Measurements from ENCODE around the gene PARD3B. TPM values are rescaled to one million over a fixed set of nuclear protein-coding genes. Genes with fewer than 3 reads are reported as not detected.

PARD3B gene
- total RNA-seq, 1 donor: 53.1 TPM

DNA sequence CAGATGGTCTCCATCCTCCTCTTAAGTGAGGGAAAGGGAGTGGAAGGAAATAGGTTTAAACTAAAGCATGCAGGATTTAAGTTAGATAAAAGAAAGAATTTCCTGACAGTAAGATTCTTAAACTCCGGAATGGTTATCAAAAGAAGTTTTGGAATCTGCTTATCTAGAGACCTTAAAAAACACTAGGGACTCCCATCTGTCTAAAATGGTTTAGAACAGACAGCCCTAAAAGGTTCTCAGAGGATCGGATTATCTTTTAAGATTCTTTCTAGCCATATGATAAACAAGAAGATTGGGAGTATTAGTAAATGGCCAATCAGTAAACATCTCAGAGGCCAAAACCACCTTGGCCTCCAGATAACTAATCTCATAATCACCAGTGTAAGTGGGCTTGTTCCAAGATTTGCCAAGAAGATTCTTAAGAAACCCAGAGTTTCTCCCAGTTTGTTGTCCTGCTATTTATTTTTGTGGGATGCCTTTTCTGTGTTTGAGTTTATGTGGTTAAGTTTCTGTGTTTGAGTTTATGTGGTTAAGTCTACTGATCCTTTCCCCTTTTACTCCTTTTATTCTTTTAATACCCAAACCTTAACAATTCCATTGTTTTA is 822.2 kb downstream of the PARD3B start:
- no peak overlapping the region for H3K4me3 ChIP-seq (ENCODE audit: low read depth, low read length)
- peak; percentile 97 for DNase-seq (ENCODE audit: low read depth)
- TF ChIP-seq, protein P1, sequence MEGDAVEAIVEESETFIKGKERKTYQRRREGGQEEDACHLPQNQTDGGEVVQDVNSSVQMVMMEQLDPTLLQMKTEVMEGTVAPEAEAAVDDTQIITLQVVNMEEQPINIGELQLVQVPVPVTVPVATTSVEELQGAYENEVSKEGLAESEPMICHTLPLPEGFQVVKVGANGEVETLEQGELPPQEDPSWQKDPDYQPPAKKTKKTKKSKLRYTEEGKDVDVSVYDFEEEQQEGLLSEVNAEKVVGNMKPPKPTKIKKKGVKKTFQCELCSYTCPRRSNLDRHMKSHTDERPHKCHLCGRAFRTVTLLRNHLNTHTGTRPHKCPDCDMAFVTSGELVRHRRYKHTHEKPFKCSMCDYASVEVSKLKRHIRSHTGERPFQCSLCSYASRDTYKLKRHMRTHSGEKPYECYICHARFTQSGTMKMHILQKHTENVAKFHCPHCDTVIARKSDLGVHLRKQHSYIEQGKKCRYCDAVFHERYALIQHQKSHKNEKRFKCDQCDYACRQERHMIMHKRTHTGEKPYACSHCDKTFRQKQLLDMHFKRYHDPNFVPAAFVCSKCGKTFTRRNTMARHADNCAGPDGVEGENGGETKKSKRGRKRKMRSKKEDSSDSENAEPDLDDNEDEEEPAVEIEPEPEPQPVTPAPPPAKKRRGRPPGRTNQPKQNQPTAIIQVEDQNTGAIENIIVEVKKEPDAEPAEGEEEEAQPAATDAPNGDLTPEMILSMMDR (IDR thresholded peaks at IDR 0.05; ENCODE audit: insufficient read depth, low read depth, low read length): no peak

DNA sequence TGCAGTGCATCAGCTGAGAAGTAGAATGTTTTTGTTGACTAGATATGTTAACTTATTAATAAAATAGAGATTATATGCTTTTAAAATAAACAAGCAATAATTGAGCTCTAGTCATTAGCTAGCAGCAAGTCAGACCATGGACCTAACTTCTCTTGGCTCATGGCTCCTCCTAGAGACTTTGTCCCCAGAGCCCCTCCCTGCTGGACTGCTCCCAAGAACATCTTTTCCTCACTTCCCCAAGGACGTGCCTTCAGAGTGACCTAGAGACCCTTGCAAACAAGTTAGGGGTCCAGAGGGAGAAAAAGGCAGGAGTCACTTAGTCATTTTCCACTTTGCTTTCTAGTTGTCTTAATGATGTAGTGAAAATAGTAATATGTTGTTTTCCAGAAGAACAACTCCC is 824.5 kb downstream of the PARD3B start:
- DNase-seq (ENCODE audit: low read depth): no peak
- H3K4me3 ChIP-seq (ENCODE audit: low read depth, low read length): no peak overlapping the region
- TF ChIP-seq, protein P1 (IDR thresholded peaks at IDR 0.05; ENCODE audit: insufficient read depth, low read depth, low read length): no peak

DNA sequence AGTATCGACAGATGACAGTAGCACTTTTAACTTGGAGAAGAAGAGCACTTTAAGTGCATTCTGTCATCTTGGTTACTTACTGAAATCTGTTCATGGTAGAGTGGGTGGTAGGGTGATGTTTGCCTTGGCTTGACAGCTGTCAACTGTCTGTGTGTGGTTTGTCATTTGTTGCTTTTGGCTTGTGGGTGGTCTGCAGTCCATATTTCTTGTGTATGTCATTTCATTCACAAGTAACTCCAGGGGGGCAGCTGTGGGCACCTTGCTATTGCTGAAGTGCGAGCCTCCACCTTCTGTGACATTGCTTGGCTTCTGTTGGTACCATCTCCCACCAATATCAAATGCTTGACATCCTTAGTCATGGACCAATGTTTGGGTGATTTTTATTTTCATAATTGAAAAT is 825.5 kb downstream of the PARD3B start:
- TF ChIP-seq, protein P1 (IDR thresholded peaks at IDR 0.05; ENCODE audit: insufficient read depth, low read depth, low read length): no peak
- no peak overlapping the region for H3K4me3 ChIP-seq (ENCODE audit: low read depth, low read length)

DNA sequence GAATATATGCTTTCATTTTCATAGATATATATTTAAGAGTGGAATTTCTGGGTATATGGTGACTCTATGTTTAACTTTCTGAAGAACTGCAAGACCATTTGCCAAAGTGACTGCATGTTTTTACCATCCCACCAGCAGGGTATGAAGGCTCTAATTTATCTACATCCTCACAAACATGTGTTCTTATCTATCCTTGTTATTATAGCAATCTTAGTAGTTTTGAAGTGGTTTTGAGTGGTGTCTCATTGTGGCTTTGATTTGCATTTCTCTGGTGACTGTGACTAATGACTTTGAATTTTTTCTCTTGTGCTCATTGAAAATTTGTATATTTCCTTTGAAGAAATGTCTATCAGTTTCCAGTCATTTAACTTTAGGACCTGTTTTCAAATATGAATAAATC is 826.9 kb downstream of the PARD3B start:
- TF ChIP-seq, protein P1 (IDR thresholded peaks at IDR 0.05; ENCODE audit: insufficient read depth, low read depth, low read length): no peak
- H3K4me3 ChIP-seq (ENCODE audit: low read depth, low read length): no peak overlapping the region
- peak; percentile 24 for DNase-seq (ENCODE audit: low read depth)

More for the DNA sequence above, 825.5 kb downstream of the PARD3B start:
- DNase-seq (ENCODE audit: low read depth): no peak

DNA sequence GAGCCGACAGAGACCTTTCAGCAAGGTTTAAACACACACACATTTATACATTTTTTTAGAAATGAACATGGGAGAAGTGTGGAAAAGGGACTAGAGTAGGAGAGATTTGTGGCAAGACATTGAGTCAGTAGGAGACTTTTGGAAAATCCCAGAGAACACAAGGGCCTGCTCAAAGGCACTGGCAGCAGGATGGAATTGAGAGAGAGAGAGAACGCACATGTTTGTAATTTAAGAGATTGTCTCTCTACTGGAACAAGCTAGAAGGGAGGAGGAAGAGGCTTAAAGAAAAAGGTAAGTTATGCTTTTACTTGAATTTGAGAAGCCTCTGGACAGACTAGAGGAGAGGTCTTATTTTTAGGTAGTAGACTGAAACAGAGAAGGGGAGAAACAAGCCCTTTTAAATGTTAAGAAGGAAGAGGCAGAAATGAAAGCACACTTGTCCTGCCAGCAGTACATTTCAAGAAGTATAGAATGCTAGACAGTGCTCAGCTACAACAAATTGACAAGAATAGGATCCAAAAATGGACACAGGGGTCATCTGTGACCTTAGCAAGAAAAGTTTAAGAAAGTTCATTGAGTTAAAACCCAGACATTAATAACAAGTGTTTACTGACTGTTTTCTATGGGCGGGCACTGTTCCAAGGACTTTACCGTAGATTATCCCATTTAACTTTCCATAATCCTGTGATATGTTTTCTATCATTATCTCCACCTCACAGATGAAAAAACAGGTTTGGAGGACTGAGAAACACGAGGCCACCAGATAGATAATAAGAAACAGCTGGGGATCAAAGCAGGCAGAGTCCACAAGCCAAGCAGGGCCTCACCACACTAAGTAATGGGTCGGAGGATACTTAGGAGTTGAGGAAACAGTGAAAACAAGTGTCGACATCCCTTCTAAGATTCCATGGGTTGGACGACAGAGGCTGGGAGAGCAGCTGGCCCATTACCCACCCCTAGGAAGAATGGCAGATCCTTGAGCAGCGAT is 830.5 kb downstream of the PARD3B start:
- peak; percentile 55 for DNase-seq (ENCODE audit: low read depth)
- H3K4me3 ChIP-seq (ENCODE audit: low read depth, low read length): no peak overlapping the region
- TF ChIP-seq, protein P1 (IDR thresholded peaks at IDR 0.05; ENCODE audit: insufficient read depth, low read depth, low read length): no peak

DNA sequence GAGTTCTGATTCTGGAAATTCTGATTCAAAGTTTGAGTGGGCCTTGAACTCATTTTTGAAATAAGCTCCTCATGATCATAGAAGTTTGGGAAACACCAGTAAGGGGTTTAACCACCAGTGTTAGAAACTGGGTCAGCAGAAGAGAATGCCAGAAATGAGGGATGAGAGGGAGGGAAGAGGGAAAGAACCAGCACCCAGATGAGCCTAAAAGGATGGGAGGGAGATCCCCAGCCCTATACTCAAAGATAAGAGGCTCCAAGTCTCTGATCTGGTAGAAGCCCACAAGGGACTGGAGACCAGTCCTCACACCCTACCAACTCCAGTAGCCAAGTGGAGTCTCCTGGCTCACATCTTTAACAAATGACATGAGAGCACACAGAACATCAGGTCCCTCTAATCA is 832.0 kb downstream of the PARD3B start:
- TF ChIP-seq, protein P1 (IDR thresholded peaks at IDR 0.05; ENCODE audit: insufficient read depth, low read depth, low read length): no peak

More for the DNA sequence above, 832.0 kb downstream of the PARD3B start:
- DNase-seq (ENCODE audit: low read depth): no peak
- no peak overlapping the region for H3K4me3 ChIP-seq (ENCODE audit: low read depth, low read length)
